DND-41 (cell line): ENCODE data around the gene SEC61B.
"Not testable (repeated sequence)": the region's sequence is repeated elsewhere in the genome, so short reads cannot be mapped to it uniquely, and the experiment has no call there.

ENCODE experiments used
- ATAC-seq: fragments of 200-7000 bp; cut with Tn5 transposase; 3 replicates; pipeline ENCODE4 v1.9.1; 2021; ENCODE audit warnings: low read depth; ENCODE audit not compliant: insufficient read depth
- DNase-seq: peaks from one replicate; pipeline ENCODE4 v3.0.0-alpha.2; 2020
- H2AFZ ChIP-seq: 2 replicates; pipeline ENCODE4 v1.6.0; 2012; ENCODE audit warnings: low read depth, low read length
- H3K27ac ChIP-seq: 2 replicates; pipeline ENCODE4 v1.5.1; 2012; ENCODE audit warnings: low read length, inconsistent platforms
- H3K27me3 ChIP-seq: fragments of 200-600 bp; sonication (generic); 2 replicates; pipeline ENCODE4 v1.6.0; 2012; ENCODE audit warnings: low read length, mild to moderate bottlenecking, inconsistent platforms; ENCODE audit not compliant: insufficient read depth, poor library complexity
- H3K36me3 ChIP-seq: 2 replicates; pipeline ENCODE4 v1.5.1; 2012; ENCODE audit warnings: low read length, inconsistent platforms; ENCODE audit not compliant: insufficient read depth
- H3K4me1 ChIP-seq: 2 replicates; pipeline ENCODE4 v1.5.1; 2012; ENCODE audit warnings: mild to moderate bottlenecking, low read length; ENCODE audit not compliant: insufficient read depth
- H3K4me2 ChIP-seq: 2 replicates; pipeline ENCODE4 v1.6.0; 2012; ENCODE audit warnings: mild to moderate bottlenecking, moderate library complexity, low read length, inconsistent platforms; ENCODE audit not compliant: insufficient read depth
- H3K4me3 ChIP-seq, 2 experiments: fragments of 200-600 bp in 1 of 2; shearing (Covaris generic) in 1 of 2; 2 replicates each; pipeline ENCODE4 v1.5.1; 2012 to 2016; ENCODE audit warnings: inconsistent platforms in 2 of 2, low read length in 2 of 2, mild to moderate bottlenecking in 2 of 2, low read depth in 1 of 2, moderate library complexity in 1 of 2
- H3K79me2 ChIP-seq: 2 replicates; pipeline ENCODE4 v1.6.0; 2012; ENCODE audit warnings: low read length, inconsistent platforms; ENCODE audit not compliant: insufficient read depth
- H3K9ac ChIP-seq: 2 replicates; pipeline ENCODE4 v1.6.0; 2012; ENCODE audit warnings: low read depth, mild to moderate bottlenecking, inconsistent platforms, low read length, moderate library complexity
- H3K9me3 ChIP-seq: 2 replicates; pipeline ENCODE4 v1.5.1; 2012; ENCODE audit warnings: low read length, moderate library complexity, mild to moderate bottlenecking, inconsistent platforms; ENCODE audit not compliant: insufficient read depth, severe bottlenecking
- H4K20me1 ChIP-seq: 2 replicates; pipeline ENCODE4 v1.6.0; 2012; ENCODE audit warnings: low read length; ENCODE audit not compliant: insufficient read depth
- CTCF ChIP-seq: IDR thresholded peaks from 2 replicates; pipeline ENCODE4 v1.5.1; 2012; ENCODE audit warnings: borderline replicate concordance, low read length, moderate library complexity, mild to moderate bottlenecking; ENCODE audit not compliant: poor library complexity, severe bottlenecking; ENCODE audit errors: extremely low read depth
- EZH2 ChIP-seq: IDR thresholded peaks from 3 replicates; pipeline ENCODE4 v1.6.1; 2012; ENCODE audit warnings: borderline replicate concordance, low read depth, mild to moderate bottlenecking, moderate library complexity, low read length, inconsistent platforms; ENCODE audit not compliant: severe bottlenecking

SEC61B gene

DNA sequence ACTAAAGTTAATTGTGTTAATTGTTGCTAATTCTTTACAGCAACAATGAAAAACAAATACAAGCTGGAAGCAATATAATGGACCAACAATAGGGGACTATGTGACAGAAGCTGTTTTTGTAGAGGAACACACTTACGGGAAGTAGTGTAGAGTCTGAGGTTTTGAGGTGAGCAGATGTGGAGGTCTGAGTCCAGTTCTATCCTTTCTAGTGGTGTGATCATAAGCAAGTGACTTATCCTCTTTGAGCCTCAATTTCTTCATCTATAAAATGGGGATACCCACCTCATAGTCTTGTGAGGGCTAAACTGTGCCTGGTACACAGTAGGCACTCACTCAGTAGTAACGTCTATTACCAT lies 28.6 kb upstream of the SEC61B start:
- Histone ChIP-seq H3K4me1 (no peaks in the 10 kb centered on the region), H3K4me3 (no peak overlapping the region), H3K9me3 (no peaks in the 10 kb centered on the region), H4K20me1 (no peaks in the 10 kb centered on the region), H3K36me3 (no peaks in the 10 kb centered on the region), H3K9ac (no peak overlapping the region), H2AFZ (no peak overlapping the region), H3K4me2 (no peak overlapping the region), H3K79me2 (no peaks in the 10 kb centered on the region), H3K27ac (no peak overlapping the region), H3K27me3 (peaks cover 12% of the 10 kb centered on the region)
- TF ChIP-seq CTCF, result no peak
- no peak for TF ChIP-seq EZH2
- no peak; the same call in 2 of the 3 replicates for ATAC-seq
- no peak for DNase-seq

DNA sequence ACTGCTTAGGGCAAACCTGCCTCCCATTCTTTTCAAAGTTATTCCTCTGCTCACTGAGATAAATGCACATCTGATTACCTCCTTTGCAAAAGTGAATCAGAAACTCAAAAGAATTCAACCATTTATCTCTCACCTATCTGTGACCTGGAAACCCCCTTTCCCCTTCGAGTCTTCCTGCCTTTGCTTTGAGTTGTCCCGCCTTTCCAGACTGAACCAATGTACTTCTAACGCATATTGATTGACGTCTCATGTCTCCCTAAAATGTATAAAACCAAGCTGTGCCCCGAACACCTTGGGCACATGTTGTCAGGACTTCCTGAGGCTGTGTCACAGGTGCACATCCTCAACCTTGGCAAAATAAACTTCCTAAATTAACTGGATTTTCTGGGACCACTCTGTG lies 25.6 kb upstream of the SEC61B start:
- H2AFZ ChIP-seq, H3K27me3 ChIP-seq, H3K4me3 ChIP-seq, H3K9me3 ChIP-seq, H3K36me3 ChIP-seq, ATAC-seq, H4K20me1 ChIP-seq, H3K4me2 ChIP-seq, H3K79me2 ChIP-seq, DNase-seq, H3K27ac ChIP-seq, H3K9ac ChIP-seq, H3K4me1 ChIP-seq: not testable (repeated sequence)

DNA sequence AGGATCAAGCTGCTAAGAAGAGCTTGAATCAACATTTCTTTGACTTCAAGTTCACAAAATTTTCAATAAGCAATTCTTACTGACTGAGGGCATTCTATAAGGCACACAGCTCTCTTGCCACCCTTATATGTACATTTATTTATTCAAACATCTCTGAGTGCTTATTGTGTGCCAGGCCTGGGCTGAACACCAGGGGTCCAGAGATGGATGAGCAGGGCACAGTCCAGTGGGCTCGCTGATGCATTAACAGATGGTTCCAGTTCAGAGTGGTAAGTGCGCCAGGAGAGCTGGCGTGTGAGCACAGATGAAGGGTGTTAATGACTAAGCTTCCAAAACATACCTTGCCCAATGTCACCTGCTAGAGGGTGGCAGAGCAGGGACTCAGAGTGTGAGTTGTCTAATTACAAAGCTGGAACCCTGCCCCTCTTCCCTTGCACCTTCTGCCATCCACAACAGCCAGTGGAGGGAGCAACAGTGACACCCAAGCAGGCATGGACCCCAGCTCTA lies 24.9 kb upstream of the SEC61B start:
- ATAC-seq (no peak), DNase-seq (no peak)
- Histone ChIP-seq H3K36me3 (no peaks in the 10 kb centered on the region), H2AFZ (no peak overlapping the region), H3K9ac (no peak overlapping the region), H3K4me3 (no peak overlapping the region), H3K9me3 (no peaks in the 10 kb centered on the region), H4K20me1 (no peaks in the 10 kb centered on the region), H3K79me2 (no peaks in the 10 kb centered on the region), H3K4me2 (no peak overlapping the region), H3K27ac (no peak overlapping the region), H3K4me1 (no peaks in the 10 kb centered on the region), H3K27me3 (peaks cover 10% of the 10 kb centered on the region)
- TF ChIP-seq CTCF (no peak), EZH2 (no peak)

GRCh38 chr9:99197987-99198386 lies 24.1 kb upstream of the SEC61B start:
- Histone ChIP-seq H3K27ac (no peak overlapping the region), H3K4me3 (no peak overlapping the region), H3K27me3 (peaks cover 10% of the 10 kb centered on the region), H2AFZ (no peak overlapping the region), H3K4me1 (no peaks in the 10 kb centered on the region), H3K79me2 (no peaks in the 10 kb centered on the region), H3K9me3 (no peaks in the 10 kb centered on the region), H4K20me1 (no peaks in the 10 kb centered on the region), H3K9ac (no peak overlapping the region), H3K4me2 (no peak overlapping the region), H3K36me3 (no peaks in the 10 kb centered on the region)
- TF ChIP-seq CTCF (no peak), EZH2 (no peak)
- ATAC-seq, result no peak
- no peak for DNase-seq
